GM19025 (cell line): ENCODE results near the gene NKTR.

Source experiments
- ATAC-seq: cut with Tn5 transposase; IDR thresholded peaks from one replicate; pipeline ENCODE4 v1.9.1; 2021; ENCODE audit warnings: mild to moderate bottlenecking, low read depth, moderate library complexity; ENCODE audit not compliant: unreplicated experiment

NKTR gene

GRCh38 chr3:42675909-42676308 is 75.4 kb downstream of the NKTR start:
- ATAC-seq = no peak

GRCh38 chr3:42678447-42678846 is 78.0 kb downstream of the NKTR start:
- ATAC-seq = no peak

DNA sequence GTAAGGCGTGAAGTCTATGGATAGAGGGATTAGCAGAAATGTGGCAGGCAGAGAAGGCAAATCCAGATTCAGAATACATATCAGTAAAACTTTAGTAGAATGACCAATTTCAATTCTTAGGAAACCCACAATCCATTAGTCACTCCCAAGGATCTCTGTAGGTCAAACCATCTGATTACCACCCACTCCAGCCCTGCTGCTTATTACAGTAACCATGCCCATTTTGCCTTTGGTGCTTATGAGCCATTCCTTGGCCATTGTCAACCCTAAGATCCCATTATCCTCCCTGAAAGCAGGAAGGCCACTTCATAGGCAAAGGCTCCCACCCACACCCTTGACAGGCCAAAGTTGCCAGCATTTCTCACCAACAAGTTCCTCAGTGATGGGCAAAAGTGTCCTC is 79.8 kb downstream of the NKTR start:
- ATAC-seq = no peak

DNA sequence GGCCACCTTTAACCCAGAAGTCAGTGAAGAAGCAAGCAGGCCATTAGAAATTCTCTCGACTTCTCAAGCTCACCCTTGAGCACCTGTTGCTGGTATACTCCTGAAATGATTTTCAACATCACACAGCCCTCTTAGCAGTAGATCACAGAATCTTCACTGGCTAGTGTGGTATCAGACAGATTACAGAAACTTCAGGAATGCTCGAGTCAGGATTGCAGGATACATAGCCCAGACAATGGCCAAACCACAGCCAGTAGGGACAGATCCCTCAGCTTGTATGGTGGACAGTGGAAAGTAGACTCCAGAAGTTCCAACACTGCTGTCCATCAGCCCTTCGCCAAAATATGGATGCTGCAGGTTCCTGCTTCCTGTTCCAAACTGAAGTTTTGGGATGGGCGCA is 80.3 kb downstream of the NKTR start:
- ATAC-seq = no peak

DNA sequence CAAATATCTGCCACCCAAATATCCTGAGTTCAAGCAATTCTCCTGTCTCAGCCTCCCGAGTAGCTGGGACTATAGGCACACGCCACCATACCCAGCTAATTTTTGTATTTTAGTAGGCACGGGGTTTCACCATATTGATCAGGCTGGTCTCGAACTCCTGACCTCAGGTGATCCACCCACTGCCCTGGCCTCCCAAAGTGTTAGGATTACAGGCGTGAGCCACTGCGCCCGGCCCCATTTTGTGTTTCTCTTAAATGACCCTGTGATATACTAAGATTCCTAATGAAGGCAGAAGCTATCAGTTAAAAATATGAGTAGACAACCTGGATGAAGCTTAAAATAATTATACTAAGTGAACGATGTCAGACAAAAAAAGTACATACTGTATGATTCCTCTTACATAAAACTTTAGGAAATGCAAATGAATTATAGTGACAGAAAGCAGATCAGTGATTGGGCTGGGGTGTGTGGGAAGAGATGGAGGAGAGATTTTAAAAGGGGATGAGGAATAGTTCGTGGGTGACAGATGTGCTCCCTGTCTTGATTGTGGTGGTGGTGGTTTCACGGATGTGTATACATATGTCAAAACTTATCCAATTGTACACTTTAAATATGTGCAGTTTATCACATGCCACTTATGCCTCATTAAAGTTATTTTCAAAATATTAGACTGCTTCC is 81.0 kb downstream of the NKTR start:
- ATAC-seq = no peak

DNA sequence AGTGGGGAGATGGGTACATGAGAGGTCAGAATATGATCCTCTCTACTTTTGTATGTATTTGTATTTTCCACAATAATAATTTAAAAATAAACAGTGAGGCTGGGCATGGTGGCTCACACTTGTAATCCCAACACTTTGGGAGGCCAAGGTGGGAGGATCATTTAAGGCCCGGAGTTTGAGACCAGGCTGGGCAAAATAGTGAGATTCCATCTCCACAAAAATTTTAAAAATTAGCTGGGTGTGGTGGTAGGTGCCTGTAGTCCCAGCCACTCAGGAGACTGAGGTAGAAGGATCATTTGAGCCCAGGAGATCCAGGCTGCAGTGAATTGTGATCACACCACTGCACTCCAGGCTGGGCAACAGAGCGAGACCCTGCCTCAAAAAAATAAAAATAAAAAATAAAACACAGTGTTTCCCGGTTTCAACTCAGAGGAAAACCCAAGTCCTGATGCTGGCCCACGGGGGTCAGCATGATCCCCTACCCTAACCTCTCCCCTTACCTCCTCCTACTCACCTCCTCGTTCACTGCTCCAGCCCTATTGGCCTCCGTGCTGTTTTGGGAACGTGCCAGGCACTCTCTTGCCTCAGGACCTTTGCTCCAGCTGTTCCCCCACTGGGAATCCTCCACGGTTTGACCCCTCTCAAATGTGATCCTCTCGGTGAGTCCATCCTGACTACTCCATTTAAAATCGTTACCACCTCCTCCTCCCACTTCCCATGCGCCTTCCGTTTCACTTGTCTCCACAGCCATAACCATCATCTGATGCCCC is 82.0 kb downstream of the NKTR start:
- ATAC-seq = no peak

DNA sequence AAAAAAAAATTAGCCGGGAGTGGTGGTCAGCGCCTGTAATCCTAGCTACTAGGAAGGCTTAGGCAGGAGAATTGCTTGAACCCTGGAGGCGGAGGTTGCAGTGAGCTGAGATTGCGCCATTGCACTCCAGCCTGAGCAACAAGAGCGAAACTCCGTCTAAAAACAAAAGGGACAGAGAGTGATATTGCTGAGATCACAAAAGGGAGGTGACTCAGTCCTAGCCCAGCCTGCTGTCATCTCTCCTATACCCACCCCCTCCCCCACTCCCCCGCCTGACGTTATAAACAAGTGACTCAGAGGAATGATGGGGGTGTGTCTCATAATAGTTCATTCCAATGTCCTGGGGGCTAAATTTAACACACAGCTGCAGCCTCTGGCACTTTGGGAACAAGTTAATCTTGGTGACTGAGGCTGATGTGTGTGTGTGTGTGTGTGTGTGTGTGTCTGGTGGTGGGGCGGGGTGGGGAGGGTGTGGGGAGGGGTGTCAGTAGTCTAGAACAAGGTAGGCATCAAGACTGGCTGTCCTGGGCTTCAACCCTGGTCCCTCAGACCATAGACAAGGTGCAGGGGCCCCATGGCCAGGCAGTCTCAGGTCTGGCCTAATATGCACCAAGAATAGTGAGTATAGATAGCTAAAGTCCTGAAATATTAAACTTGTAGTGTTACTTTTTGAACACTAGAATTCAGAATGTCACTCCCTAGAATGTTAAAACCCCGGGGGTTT is 83.6 kb downstream of the NKTR start:
- ATAC-seq = no peak

DNA sequence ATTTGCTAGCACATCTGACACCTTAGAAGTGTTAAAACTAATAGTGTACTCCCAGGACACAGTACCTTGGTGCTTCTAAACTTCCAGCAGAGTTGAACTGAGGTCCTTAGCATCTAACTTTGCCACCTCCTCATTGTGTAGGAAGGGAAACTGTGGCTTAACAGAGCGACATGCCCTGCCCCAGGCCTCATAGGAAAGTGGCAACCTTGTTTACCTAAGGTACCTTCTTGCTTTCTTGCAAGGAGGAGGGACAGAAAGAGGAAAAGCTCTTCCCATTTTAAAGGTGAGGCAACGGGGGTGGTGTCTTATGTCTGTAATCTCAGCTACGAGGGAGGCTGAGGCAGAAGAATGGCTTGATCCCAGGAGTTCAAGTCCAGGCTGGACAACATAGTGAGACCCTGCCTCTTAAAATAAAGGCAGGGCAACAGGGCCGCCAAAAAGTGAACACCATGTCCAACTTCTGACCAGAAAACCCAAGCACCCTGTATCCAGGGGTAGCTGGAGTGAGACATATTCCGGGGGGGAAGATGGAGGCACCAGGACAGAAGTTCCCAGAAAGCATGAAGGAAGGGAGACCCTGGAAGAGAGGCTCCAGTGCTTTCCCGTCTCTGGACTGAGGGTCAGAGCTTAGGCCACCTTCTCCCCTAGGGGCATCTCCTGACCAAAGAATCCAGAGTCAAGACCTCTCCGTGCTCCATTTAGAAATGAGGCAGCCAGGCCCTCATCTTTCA is 84.3 kb downstream of the NKTR start:
- no peak for ATAC-seq

- no peak for ATAC-seq
These were observed 84.9 kb downstream of the NKTR start, which contains the start of gene KLHL40 for GRCh38 chr3:42685363-42685881. Gene KLHL40 (plus strand): TSS chr3:42685537. CDS start chr3:42685619, 82 bp downstream.

- no peak for ATAC-seq
These were observed 85.7 kb downstream of the NKTR start for GRCh38 chr3:42685891-42686820.

DNA sequence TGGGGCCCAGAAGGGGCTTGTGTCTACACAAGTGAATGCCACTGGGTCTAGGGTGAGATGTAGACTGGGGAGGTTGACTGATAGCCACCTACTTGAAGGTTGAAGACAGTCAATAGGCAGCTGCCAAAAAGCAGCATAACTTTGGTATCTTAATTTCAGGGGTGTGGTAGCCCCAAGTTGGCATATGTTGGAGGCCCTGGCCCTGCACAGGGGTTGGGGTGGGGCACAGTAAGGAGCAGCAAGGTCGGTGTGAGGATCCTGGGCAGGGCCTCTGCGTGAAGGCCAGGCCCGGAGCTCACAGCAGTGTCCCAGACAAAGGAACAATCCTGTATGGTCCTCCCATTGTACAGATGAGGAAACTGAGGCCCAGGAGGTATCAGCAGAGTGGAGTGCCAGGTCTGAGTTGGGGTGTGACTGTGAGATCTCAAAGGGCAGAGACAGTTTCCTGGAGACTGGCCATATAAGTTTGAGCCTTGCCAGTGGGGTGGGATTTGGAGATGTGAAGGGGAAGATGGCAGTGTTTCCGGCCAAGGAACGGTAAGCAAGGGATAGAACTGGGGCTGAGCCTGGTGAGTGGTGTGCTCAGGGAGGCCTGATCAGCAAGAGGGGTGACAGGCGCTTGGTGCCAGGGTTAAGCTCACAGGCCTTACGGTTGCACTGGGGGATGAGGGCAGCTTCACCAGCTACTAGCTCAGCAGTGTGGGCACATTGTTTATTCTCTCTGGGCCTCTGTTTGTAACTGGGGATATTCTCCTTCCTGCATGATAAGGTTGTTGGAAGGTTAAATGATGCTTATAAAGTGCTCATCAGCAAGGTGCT is 86.6 kb downstream of the NKTR start:
- ATAC-seq = no peak

GRCh38 chr3:42688016-42688415 is 87.5 kb downstream of the NKTR start:
- ATAC-seq = no peak

- ATAC-seq = no peak
These were observed 88.3 kb downstream of the NKTR start for GRCh38 chr3:42688487-42689420.

DNA sequence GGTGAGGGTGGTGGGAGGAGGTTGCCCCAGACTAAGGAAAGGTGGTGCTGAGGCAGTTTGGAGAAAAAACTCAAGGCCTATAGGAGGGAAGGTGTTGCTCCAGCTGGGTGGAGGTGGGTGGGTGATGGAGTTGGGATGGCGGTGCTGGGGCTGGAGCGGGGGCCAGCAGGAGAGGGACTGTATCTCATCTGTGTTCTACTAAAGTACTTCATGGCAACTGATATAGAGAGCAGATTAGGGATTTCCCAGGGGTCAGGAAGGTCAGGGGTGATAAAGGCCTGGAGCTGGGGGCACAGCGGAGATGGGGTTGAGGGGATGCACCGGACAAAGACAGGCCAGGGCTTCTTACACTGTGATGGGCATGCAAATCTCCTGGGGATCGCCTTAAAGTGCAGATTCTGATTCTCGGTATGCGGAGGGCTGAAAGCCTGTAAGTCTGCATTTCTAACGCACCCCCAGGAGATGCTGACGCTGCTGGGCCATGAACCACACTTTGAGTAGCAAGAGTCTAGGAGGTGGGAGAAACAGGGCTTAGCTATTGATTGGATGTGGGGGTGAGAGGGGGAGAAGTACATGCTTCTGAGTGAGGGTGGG is 89.0 kb downstream of the NKTR start:
- no peak for ATAC-seq

- ATAC-seq = no peak
These were observed 89.7 kb downstream of the NKTR start for GRCh38 chr3:42690191-42690590.

- ATAC-seq = no peak
These were observed 90.5 kb downstream of the NKTR start for GRCh38 chr3:42690766-42691680.
